HG03575 (cell line): Measurements from ENCODE around the gene SPHK2.

Source experiments
- ATAC-seq: cut with Tn5 transposase; IDR thresholded peaks from one replicate; pipeline ENCODE4 v1.9.1; 2021; ENCODE audit not compliant: unreplicated experiment, insufficient number of reproducible peaks, low FRiP score; ENCODE audit errors: extremely low read depth

The SPHK2 gene

GRCh38 chr19:48634424-48635262 lies 15.3 kb downstream of the SPHK2 start:
- ATAC-seq, result no peak

DNA sequence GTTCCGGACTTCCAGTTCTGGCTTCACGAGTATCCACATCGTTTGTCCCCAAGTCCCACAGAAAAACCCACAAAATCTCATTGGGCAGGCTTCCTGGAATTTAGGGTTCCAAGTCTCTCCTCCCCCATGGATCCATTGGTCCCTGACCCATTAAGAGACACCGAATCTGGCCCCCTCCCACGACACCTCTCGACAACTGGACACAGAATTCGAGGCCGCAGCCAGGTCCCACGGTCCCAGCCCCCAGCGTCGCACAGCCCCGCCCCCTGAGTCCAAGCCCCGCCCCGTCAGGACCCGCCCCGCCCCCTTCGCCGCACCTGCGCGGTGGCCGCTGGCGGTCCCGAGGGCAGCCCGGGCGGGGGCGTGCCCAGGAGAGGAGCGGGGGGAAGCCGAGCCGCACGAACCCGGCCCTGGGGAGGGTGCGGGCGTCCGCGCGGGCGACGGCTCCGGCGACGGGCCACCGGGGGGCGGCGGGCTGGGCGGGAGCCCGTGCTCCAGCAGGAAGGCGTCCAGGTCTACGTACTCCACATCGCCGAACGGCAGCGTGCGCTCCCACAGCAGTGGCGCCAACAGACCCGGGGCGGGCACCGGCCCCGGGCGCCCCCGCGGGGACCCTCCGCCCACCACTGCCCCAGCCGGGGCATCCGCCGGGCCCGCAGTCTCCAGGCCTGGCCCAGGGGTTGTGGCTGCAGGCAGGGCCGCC lies 16.1 kb downstream of the SPHK2 start:
- ATAC-seq, result no peak

DNA sequence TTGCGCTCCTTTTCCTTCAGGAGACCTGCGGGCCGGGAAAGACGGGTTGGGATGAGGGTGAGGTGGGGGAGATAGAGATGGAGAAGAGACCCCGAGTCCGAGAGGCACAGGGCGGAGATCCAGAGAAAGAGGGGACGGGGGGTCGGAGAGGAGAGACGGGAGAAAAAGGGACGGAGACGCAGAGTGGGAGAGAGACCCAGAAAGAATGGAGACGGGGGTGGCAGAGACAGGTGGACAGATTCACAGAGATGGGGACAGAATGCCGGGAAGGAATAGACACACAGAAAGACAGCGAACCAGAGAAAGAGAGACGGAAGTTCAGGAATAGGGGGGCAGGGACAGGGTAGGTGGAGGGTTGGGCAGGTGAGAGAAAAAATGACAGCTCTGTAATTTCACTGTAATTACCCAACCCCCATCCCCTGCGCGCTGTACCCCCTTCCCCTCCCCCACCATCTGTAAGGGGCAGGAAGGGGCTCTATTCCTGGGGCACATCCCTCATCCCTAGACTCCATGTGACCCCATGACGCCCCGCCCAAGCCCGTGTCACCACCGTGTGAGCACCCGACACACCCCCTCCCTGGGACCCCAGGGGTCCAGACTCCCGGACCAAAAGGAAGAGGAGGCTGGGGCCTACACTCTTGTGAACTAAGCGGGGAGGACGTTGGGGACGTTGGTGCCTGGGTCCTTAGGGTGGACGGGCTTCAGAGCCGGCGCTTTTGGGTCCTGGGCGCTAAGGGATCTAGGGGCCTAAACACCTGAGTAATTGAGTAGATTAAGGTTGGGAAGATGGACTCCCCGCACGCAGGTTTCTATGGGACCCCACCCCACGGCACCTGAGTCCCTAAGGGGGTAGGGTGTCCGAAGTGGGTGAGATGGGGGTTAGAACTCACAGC lies 16.9 kb downstream of the SPHK2 start:
- no peak for ATAC-seq

GRCh38 chr19:48636859-48637448 lies 17.6 kb downstream of the SPHK2 start, which contains the start of gene DBP:
TSS of gene DBP (minus strand) at chr19:48637379. CDS start at chr19:48636994, 385 bp downstream.
- ATAC-seq, result no peak

DNA sequence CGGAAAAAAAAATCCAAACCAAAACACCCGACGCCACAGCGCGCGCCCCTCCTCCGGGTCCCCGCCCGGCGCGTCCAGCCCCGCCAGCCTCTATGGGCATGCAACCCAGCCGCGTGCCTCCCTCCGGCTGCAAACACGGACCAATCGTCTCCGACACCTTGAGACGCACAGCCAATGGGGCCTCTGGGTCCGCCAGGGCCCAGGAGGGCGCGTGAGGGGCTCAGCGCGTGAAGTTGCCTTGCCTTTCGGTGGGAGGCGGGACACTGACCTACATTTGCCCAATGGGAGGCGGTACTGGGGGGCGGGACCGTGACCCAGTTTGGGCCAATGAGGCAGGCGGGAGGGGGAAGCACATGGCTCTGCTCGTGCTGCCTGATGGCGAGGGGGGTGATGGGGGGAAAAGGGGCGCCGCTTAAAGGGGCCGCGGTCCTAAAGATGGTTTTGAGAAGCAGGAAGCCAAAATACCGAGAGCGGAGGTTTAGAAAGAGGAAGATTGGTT lies 18.2 kb downstream of the SPHK2 start:
- ATAC-seq, result no peak

DNA sequence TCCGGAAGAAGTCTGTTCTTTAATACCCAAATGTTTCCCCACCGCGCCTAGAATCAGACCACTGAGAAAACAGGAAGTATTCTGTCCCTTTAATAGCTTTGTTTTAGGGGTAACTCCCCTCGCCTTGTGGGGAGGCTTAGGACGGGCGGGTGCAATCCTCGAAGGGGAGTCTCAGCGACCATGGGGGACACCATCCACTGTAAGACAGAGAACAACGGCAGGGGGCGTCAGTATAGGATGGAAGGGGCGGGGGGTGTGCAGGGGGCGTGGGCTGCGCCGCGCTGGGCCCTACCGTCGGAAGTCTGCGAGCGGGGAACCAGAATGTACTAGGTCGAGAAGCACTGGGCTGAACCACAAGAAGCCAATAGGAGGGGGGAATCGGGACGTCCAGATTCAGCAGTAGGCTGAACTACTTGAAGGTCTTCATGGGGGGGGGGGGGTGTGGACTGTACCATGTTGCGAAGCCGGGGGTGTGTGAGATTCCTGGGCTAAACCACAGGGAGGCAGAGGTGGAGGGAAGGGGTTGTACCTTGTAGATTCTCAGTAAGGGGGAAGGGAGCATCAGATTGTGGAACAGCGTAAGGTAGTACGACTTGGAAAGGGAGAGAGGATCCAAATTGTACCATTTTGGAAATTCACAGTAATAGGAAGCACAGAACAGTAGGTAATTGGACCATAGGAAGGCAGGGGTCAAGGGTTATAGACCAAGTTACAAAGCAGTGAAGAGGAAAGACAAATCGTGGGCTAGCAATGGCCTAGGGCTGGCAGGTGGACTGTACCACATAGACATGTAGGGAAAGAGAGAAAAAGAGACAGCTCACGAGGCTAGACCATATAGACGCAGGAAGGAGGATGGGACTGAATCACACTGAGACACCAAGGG lies 18.9 kb downstream of the SPHK2 start:
- ATAC-seq, result no peak

DNA sequence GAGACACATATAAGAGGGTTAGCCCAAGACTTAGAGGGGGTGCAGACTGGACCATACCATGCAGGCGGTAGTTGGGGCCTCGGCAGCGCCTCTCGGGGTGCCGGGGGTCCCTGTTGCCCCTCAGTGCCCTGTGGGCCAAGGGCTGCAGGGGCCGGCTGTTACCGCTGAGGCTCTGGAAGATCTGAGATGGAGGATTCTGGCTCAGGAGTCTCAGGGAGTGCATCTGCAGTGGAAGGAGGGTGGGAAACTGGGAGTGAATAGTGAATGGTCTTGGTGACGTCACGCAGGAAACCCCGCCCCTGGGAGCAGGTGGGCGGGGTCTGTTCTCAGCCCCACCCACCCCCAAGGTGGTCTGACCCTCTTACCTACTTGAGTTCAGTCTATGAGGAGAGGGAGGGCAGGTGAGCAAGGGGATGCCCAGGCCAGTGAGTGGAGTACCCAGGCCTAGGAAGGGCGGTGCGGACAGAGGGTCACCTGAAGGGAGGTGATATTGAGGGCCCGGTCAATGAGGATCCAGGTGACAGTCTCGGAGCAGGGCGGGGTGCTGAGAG lies 19.6 kb downstream of the SPHK2 start:
- ATAC-seq, result no peak

GRCh38 chr19:48639483-48640375 lies 20.4 kb downstream of the SPHK2 start:
- no peak for ATAC-seq

GRCh38 chr19:48641850-48642249 lies 22.5 kb downstream of the SPHK2 start:
- no peak for ATAC-seq

DNA sequence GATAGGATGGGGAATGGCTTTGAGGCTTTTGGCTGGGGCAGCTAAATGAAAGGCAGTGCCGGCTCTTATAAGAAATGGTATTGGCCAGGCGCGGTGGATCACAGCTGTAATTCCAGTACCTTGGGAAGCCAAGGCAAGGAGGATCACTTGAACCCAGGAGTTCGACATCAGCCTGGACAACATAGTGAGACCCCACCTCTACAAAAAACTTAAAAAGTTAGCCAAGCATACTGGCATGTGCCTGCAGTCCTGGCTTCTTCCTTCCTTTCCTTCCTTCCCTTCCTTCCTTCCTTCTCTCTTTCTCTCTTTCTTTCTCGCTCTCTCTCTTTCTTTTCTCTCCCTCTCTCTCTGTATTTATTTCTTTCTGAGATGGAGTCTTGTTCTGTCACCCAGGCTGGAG lies 23.6 kb downstream of the SPHK2 start:
- no peak for ATAC-seq

- no peak for ATAC-seq
Measured at GRCh38 chr19:48644355-48644754, 25.0 kb downstream of the SPHK2 start.

- no peak for ATAC-seq
Measured at GRCh38 chr19:48644839-48645619, 25.7 kb downstream of the SPHK2 start.

- ATAC-seq, result no peak
Measured at GRCh38 chr19:48645620-48646000, 26.3 kb downstream of the SPHK2 start.

GRCh38 chr19:48646001-48646721 lies 26.9 kb downstream of the SPHK2 start, which contains the start of gene CA11:
TSS of gene CA11 (minus strand) at chr19:48646187. CDS start at chr19:48645632, 555 bp downstream.
- ATAC-seq, result no peak

DNA sequence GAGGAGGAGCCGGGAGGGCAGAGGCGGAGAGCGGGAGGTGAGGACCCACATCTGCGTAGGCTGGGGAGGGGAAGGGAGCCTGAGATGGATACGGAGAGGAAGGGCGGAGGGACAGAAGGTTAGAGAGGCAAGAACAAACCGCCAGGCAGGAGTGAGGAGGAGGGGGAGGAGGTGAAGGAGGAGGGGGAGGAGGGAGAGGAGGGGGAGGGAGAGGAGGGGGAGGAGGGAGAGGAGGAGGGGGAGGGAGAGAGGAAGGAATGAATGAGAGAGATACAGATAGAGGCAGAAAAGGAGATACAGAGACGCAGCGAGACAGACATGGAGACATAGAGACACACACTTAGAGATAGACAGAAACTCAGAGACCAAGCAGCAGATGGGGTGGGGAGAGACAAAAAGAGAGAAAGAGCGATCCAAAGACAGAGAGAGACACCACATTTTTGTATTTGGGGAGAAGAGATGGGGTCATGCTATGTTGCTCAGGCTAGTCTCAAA lies 27.5 kb downstream of the SPHK2 start:
- ATAC-seq, result no peak
